ENCODE data around the gene HPS5. TPM values are rescaled to one million over a fixed set of nuclear protein-coding genes. Genes with fewer than 3 reads are reported as not detected.
"Not testable (repeated sequence)": the region's sequence is repeated elsewhere in the genome, so short reads cannot be mapped to it uniquely, and the experiment has no call there.

Gene HPS5
- total RNA-seq, 2 experiments from 2014 or later = 8.8 to 9.3 TPM

DNA sequence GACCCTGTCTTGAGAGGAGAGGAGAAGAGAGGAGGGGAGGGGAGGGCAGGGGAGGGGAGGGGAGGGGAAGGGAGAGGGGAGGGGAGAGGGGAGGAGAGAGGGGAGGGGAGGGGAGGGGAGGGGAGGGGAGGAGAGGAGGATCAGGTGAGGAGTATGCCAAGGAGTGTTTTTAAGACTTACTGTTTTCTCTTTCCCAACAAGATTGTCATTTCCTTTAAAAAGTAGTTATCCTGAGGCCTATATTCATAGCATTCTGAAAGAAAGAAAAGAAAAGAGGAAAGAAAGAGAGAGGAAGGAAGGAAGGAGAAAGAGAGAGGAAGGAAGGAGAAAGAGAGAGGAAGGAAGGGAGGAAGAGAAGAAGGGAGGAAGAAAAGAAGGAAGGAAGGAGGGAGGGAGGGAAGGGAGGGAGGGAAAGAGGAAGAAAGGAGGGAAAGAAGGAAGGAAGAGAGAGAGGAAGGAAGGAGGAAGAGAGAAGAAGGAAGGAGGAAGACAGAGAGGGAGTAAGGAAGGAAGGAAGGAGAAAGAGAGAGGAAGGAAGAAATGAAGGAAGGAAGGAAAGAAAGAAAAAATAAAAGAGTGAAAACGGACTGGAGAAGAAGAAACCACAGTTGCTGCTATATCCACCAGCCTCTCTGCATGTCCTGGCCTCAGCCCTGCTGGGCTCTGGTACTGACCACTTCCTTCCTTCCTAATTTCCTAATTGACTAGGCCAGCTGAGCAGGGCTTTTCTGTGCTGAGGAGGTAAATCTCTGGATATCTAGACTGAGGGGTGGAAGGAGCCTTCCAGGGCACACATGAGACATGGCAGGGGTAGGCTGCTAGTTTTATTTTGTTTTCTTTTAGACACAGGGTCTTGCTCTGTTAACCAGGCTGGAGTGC, 57.0 kb downstream of the HPS5 start:
- H3K27me3 Mint-ChIP-seq = no peaks in the 10 kb centered on the region
- intact Hi-C loops (cut with DNase I, micrococcal nuclease) = loop anchor here in 1 of 2 experiments (1.0 kb wide), 1 partner anchor 18 kb away; no protein-coding TSS in a partner anchor
- DNase-seq (no peak), ATAC-seq (ENCODE audit: poor library complexity) (no peak)
- ChIA-PET CTCF (no interaction called here), POLR2A (no interaction called here)
- H3K27ac Mint-ChIP-seq = no peak overlapping the region
- Histone ChIP-seq H3K27ac (ENCODE audit: low read depth in 1 of 2, low read length in 2 of 2) (no peak overlapping the region), H3K4me1 (ENCODE audit: insufficient read depth, low read length) (peaks cover 2% of the 10 kb centered on the region), H3K36me3 (ENCODE audit: insufficient read depth, low read length) (no peaks in the 10 kb centered on the region), H3K9me3 (ENCODE audit: control insufficient read depth in 1 of 2, insufficient read depth in 1 of 2, low read length in 2 of 2) (no peaks in the 10 kb centered on the region), H3K4me3 (ENCODE audit: low read length) (no peak overlapping the region), H3K27me3 (ENCODE audit: control insufficient read depth in 1 of 2, insufficient read depth in 2 of 2, low read length in 2 of 2) (peaks cover 0 to 2% of the 10 kb centered on the region in 2 experiments)
- no peaks in the 10 kb centered on the region for H3K36me3 Mint-ChIP-seq (ENCODE audit: low read depth)
- no peak for TF ChIP-seq CTCF (IDR thresholded peaks at IDR 0.05)
- H3K4me1 Mint-ChIP-seq (ENCODE audit: low read depth) = no peaks in the 10 kb centered on the region
- H3K4me3 Mint-ChIP-seq = no peak overlapping the region
- no peaks in the 10 kb centered on the region for H3K9me3 Mint-ChIP-seq

GRCh38 chr11:18264035-18264434, 57.9 kb downstream of the HPS5 start:
- no peak for TF ChIP-seq CTCF (IDR thresholded peaks at IDR 0.05)
- ChIA-PET CTCF (no interaction called here), POLR2A (no interaction called here)
- Histone ChIP-seq H3K27me3 (ENCODE audit: control insufficient read depth in 1 of 2, insufficient read depth in 2 of 2, low read length in 2 of 2) (peaks cover 0 to 3% of the 10 kb centered on the region in 2 experiments), H3K27ac (ENCODE audit: low read depth in 1 of 2, low read length in 2 of 2) (no peak overlapping the region), H3K36me3 (ENCODE audit: insufficient read depth, low read length) (no peaks in the 10 kb centered on the region), H3K9me3 (ENCODE audit: control insufficient read depth in 1 of 2, insufficient read depth in 1 of 2, low read length in 2 of 2) (no peaks in the 10 kb centered on the region), H3K4me3 (ENCODE audit: low read length) (no peak overlapping the region), H3K4me1 (ENCODE audit: insufficient read depth, low read length) (peaks cover 2% of the 10 kb centered on the region)
- no peak overlapping the region for H3K27ac Mint-ChIP-seq
- no peaks in the 10 kb centered on the region for H3K27me3 Mint-ChIP-seq
- no peak for DNase-seq
- no peak overlapping the region for H3K4me3 Mint-ChIP-seq
- no peak for ATAC-seq (ENCODE audit: poor library complexity)
- H3K9me3 Mint-ChIP-seq = no peaks in the 10 kb centered on the region
- intact Hi-C loops (cut with DNase I, micrococcal nuclease) = no loop called here
- H3K4me1 Mint-ChIP-seq (ENCODE audit: low read depth) = no peaks in the 10 kb centered on the region
- H3K36me3 Mint-ChIP-seq (ENCODE audit: low read depth) = no peaks in the 10 kb centered on the region

GRCh38 chr11:18262681-18263350, 59.1 kb downstream of the HPS5 start:
- H3K27me3 ChIP-seq (ENCODE audit: control insufficient read depth in 1 of 2, insufficient read depth in 2 of 2, low read length in 2 of 2); CTCF ChIA-PET; H3K27ac Mint-ChIP-seq; H3K4me3 Mint-ChIP-seq; H3K9me3 Mint-ChIP-seq; DNase-seq; H3K36me3 ChIP-seq (ENCODE audit: insufficient read depth, low read length); intact Hi-C loops (cut with DNase I, micrococcal nuclease); H3K4me3 ChIP-seq (ENCODE audit: low read length); ATAC-seq (ENCODE audit: poor library complexity); H3K36me3 Mint-ChIP-seq (ENCODE audit: low read depth); H3K4me1 Mint-ChIP-seq (ENCODE audit: low read depth); H3K4me1 ChIP-seq (ENCODE audit: insufficient read depth, low read length); H3K27me3 Mint-ChIP-seq; H3K27ac ChIP-seq (ENCODE audit: low read depth in 1 of 2, low read length in 2 of 2); POLR2A ChIA-PET; H3K9me3 ChIP-seq (ENCODE audit: control insufficient read depth in 1 of 2, insufficient read depth in 1 of 2, low read length in 2 of 2): not testable (repeated sequence)
